ENCODE measurements around the gene LEMD3.

LEMD3 gene

DNA sequence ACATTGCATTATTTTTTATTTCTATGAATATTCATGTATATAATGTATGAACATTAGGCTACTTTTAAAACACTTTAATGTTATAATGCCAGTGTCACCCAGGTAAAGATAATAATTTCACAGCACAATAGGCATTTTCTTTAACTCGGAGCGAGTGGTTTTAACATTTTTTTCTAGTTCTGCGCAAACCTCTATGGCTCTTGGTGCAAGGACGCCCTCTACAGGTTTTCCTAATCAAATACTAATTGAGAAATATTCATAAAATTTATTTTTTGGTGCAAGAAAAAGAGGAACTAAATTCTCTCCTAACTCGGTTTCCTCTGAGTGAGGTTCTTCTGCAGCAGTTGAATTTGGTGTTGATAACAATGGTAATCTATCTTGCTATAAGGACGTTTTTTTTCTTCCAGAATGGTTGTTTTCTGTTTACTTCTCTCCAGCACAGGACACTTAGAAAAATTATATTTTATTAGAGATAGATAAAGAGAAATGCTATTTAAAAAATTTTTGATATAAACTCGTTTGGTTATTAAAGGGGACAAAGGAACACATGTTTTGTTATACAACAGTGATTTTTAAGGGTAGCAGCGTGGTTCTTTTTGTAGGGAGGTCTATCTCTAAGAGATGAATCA lies 45.8 kb upstream of the LEMD3 start:
- TF ChIP-seq, protein P1, sequence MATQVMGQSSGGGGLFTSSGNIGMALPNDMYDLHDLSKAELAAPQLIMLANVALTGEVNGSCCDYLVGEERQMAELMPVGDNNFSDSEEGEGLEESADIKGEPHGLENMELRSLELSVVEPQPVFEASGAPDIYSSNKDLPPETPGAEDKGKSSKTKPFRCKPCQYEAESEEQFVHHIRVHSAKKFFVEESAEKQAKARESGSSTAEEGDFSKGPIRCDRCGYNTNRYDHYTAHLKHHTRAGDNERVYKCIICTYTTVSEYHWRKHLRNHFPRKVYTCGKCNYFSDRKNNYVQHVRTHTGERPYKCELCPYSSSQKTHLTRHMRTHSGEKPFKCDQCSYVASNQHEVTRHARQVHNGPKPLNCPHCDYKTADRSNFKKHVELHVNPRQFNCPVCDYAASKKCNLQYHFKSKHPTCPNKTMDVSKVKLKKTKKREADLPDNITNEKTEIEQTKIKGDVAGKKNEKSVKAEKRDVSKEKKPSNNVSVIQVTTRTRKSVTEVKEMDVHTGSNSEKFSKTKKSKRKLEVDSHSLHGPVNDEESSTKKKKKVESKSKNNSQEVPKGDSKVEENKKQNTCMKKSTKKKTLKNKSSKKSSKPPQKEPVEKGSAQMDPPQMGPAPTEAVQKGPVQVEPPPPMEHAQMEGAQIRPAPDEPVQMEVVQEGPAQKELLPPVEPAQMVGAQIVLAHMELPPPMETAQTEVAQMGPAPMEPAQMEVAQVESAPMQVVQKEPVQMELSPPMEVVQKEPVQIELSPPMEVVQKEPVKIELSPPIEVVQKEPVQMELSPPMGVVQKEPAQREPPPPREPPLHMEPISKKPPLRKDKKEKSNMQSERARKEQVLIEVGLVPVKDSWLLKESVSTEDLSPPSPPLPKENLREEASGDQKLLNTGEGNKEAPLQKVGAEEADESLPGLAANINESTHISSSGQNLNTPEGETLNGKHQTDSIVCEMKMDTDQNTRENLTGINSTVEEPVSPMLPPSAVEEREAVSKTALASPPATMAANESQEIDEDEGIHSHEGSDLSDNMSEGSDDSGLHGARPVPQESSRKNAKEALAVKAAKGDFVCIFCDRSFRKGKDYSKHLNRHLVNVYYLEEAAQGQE (IDR thresholded peaks at IDR 0.05; ENCODE audit: insufficient read depth in 1 of 2, low read depth in 2 of 2, low read length in 2 of 2): no peak
- TF ChIP-seq SIN3A (IDR thresholded peaks at IDR 0.05; ENCODE audit: borderline replicate concordance, insufficient read depth, low read length): no peak
- no peak for TF ChIP-seq FOXP2 (optimal IDR thresholded peaks at IDR 0.05; ENCODE audit: borderline replicate concordance, extremely low read depth, extremely low read length, insufficient read depth)
- TF ChIP-seq POLR2AphosphoS5 (IDR thresholded peaks at IDR 0.05; ENCODE audit: low read depth, low read length): no peak
- no peak for TF ChIP-seq TAF1 (IDR thresholded peaks at IDR 0.05; ENCODE audit: borderline replicate concordance, insufficient read depth, low read length)

DNA sequence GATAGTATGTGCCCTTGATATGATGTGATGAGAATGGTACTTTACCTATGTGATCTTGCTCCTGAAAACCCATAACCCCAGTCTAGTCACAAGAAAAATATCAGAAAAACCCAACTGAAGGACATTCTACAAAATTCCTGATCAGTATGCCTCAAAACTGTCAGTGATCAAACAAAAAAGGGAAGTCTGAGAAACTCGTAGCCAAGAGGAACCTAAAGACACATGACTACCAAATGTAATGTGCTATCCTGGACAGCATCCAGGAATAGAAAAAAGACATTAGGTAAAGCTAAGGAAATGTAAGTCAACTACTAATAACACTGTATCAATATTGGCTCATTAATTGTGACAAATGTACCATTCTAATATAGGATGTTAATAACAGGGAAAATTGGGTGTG lies 44.1 kb upstream of the LEMD3 start:
- no peak for TF ChIP-seq TAF1 (IDR thresholded peaks at IDR 0.05; ENCODE audit: borderline replicate concordance, insufficient read depth, low read length)
- no peak for TF ChIP-seq POLR2AphosphoS5 (IDR thresholded peaks at IDR 0.05; ENCODE audit: low read depth, low read length)
- no peak for TF ChIP-seq SIN3A (IDR thresholded peaks at IDR 0.05; ENCODE audit: borderline replicate concordance, insufficient read depth, low read length)
- no peak for TF ChIP-seq FOXP2 (optimal IDR thresholded peaks at IDR 0.05; ENCODE audit: borderline replicate concordance, extremely low read depth, extremely low read length, insufficient read depth)
- TF ChIP-seq, protein P1 (IDR thresholded peaks at IDR 0.05; ENCODE audit: insufficient read depth in 1 of 2, low read depth in 2 of 2, low read length in 2 of 2): no peak

DNA sequence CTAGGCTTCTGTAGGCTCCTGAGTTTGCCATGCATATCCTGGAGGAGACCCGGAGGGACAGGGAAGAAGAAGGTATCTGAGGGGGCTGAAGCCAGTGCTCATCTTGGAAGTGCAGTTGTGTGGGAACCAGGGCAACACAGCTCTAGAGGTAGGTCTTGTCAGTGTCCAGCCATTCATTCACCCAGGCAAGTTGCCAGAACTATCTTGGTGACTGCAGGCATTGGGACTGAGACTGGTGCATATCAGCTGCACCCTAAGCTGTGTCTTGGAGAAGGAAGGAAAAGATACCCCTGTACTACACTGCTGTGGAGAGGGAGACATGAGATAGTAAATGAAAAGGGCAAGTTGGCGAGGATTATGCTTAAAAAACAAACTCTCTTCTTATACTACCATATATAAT lies 43.4 kb upstream of the LEMD3 start:
- TF ChIP-seq TAF1 (IDR thresholded peaks at IDR 0.05; ENCODE audit: borderline replicate concordance, insufficient read depth, low read length) (no peak), POLR2AphosphoS5 (IDR thresholded peaks at IDR 0.05; ENCODE audit: low read depth, low read length) (no peak), FOXP2 (optimal IDR thresholded peaks at IDR 0.05; ENCODE audit: borderline replicate concordance, extremely low read depth, extremely low read length, insufficient read depth) (no peak), SIN3A (IDR thresholded peaks at IDR 0.05; ENCODE audit: borderline replicate concordance, insufficient read depth, low read length) (no peak)
- TF ChIP-seq, protein P1 (IDR thresholded peaks at IDR 0.05; ENCODE audit: insufficient read depth in 1 of 2, low read depth in 2 of 2, low read length in 2 of 2): no peak

DNA sequence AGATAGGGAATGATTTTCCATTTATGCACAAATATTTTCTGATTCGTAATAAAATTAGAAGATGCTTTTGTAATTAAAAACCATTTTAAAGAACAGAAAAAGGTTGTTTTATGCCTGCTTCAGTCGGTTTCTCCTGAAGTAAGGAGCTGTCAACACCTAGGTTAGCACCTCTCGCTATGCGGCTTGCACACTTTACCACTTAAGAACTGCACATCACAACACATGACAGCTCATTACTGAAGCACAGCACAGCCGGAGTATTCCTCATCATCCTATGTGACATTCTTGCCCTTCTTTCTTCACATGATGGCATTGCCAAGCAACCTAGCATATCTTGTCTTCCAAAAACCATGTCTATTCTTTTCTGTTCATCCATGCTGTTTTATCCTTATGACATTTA lies 42.9 kb upstream of the LEMD3 start:
- TF ChIP-seq, protein P1 (IDR thresholded peaks at IDR 0.05; ENCODE audit: insufficient read depth in 1 of 2, low read depth in 2 of 2, low read length in 2 of 2): no peak

DNA sequence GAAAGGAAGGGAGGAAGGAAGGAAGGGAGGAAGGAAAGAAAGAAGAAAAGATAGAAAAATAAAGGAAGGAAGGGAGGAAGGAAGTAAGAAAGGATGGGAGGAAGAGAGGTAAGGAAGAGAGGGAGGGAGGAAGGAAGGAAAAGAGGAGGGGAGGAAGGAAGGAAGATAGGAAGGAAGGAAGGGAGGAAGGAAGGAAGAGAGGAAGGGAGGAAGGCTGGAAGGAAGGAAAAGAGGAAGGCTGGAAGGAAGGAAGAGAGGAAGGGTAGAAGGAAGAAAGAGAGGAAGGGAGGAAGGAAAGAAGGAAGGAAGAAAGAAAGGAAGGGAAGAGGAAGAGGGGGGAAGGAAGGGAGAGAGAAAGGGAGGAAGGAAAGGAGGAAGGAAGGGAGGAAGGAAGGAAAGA lies 35.5 kb upstream of the LEMD3 start:
- TF ChIP-seq, protein P1 (IDR thresholded peaks at IDR 0.05; ENCODE audit: insufficient read depth in 1 of 2, low read depth in 2 of 2, low read length in 2 of 2): no peak
- TF ChIP-seq TAF1 (IDR thresholded peaks at IDR 0.05; ENCODE audit: borderline replicate concordance, insufficient read depth, low read length): no peak
- no peak for TF ChIP-seq POLR2AphosphoS5 (IDR thresholded peaks at IDR 0.05; ENCODE audit: low read depth, low read length)
- TF ChIP-seq FOXP2 (optimal IDR thresholded peaks at IDR 0.05; ENCODE audit: borderline replicate concordance, extremely low read depth, extremely low read length, insufficient read depth): no peak
- TF ChIP-seq SIN3A (IDR thresholded peaks at IDR 0.05; ENCODE audit: borderline replicate concordance, insufficient read depth, low read length): no peak
